ENCODE results near the gene STX5.
"Not testable (repeated sequence)": the region's sequence is repeated elsewhere in the genome, so short reads cannot be mapped to it uniquely, and the experiment has no call there.

STX5 gene

GRCh38 chr11:62841361-62842170 is 9.7 kb upstream of the STX5 start:
- peak overlapping the region; percentile 92 for H3K4me3 ChIP-seq (ENCODE audit: low read depth, low read length)
- H3K4me1 ChIP-seq (ENCODE audit: control insufficient read depth, insufficient read depth, low read length) = peaks cover 8% of the 10 kb centered on the region
- no peaks in the 10 kb centered on the region for H3K9me3 ChIP-seq (ENCODE audit: control insufficient read depth, insufficient read depth, low read length)
- peak overlapping the region; percentile 91 for H3K9ac ChIP-seq (ENCODE audit: low read depth, low read length)
- peak overlapping the region; percentile 98 for H3K27ac ChIP-seq (ENCODE audit: low read depth, low read length)
- no peaks in the 10 kb centered on the region for H3K27me3 ChIP-seq (ENCODE audit: control insufficient read depth, insufficient read depth, low read length)
- peaks cover 13% of the 10 kb centered on the region for H3K36me3 ChIP-seq (ENCODE audit: control insufficient read depth, insufficient read depth, low read length)

- Histone ChIP-seq H3K4me3 (ENCODE audit: low read depth, low read length) (peak overlapping the region; percentile 92), H3K27ac (ENCODE audit: low read depth, low read length) (peak overlapping the region; percentile 97)
Observed at GRCh38 chr11:62840721-62841360, 9.0 kb upstream of the STX5 start.

DNA sequence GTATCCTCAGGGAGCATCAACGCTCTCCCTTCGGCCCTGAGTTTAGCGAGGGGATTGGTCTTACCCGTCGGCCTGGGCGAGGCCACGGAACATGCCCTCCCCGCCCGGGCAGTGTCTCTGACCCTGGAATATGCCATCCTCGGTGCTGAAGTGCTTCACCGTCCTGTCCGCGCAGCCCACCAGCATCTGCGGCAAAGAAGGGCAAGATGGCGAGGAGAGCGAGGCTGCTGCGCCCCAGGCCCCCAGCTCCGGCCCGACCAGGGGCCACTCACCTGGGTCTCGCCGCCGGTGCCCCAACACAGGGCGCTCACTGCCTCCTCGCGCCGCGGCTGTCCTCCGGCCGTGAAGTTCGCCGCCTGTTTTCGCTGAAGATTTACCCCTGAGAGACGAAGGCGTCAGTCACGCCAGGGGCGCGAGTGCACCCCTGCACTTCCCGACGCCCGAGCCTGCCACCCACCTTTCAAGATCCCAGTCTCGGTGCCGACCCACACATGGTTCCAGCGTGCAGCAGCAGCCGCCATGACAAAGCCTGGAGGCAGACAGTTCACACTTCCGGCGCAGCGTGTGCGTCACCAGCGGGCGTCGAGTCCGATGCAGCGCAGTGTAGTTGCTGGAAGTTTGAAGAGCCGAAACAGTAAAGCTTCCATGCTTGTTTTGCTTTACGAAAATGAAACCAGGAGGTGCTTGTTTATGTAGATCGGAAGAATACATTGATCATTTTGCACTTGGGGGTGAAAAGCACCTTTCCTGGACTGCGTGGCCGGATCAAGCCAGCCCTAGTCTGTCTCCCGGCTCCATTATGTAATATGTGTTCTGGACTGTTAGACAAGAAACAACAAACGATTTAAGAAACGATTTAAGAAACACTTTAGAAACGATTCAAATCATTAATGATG is 7.4 kb upstream of the STX5 start, which contains the start of gene WDR74:
Gene WDR74, minus strand, starts transcription at position 541 of the 896 bp plus-strand sequence. Its CDS starts 20 bp downstream, at position 521.
- Histone ChIP-seq H3K9me3 (ENCODE audit: control insufficient read depth, insufficient read depth, low read length) (no peaks in the 10 kb centered on the region), H3K4me1 (ENCODE audit: control insufficient read depth, insufficient read depth, low read length) (peaks cover 8% of the 10 kb centered on the region), H3K9ac (ENCODE audit: low read depth, low read length) (peak within 1 kb of the TSS; percentile 91), H3K4me3 (ENCODE audit: low read depth, low read length) (peak within 1 kb of the TSS; percentile 92), H3K36me3 (ENCODE audit: control insufficient read depth, insufficient read depth, low read length) (peaks cover 35% of the 10 kb centered on the region), H3K27ac (ENCODE audit: low read depth, low read length) (peak within 1 kb of the TSS; percentile 97), H3K27me3 (ENCODE audit: control insufficient read depth, insufficient read depth, low read length) (no peaks in the 10 kb centered on the region)

More at GRCh38 chr11:62840721-62841360, 9.0 kb upstream of the STX5 start:
- not testable (repeated sequence) for H3K9me3 ChIP-seq (ENCODE audit: control insufficient read depth, insufficient read depth, low read length); H3K4me1 ChIP-seq (ENCODE audit: control insufficient read depth, insufficient read depth, low read length); H3K27me3 ChIP-seq (ENCODE audit: control insufficient read depth, insufficient read depth, low read length)
- H3K9ac ChIP-seq (ENCODE audit: low read depth, low read length) = peak overlapping the region; percentile 82
- H3K36me3 ChIP-seq (ENCODE audit: control insufficient read depth, insufficient read depth, low read length) = peaks cover 20% of the 10 kb centered on the region

GRCh38 chr11:62835336-62835735 is 3.5 kb upstream of the STX5 start:
- H3K9me3 ChIP-seq (ENCODE audit: control insufficient read depth, insufficient read depth, low read length) = no peaks in the 10 kb centered on the region
- peaks cover 50% of the 10 kb centered on the region for H3K36me3 ChIP-seq (ENCODE audit: control insufficient read depth, insufficient read depth, low read length)
- H3K27me3 ChIP-seq (ENCODE audit: control insufficient read depth, insufficient read depth, low read length) = no peaks in the 10 kb centered on the region
- H3K9ac ChIP-seq (ENCODE audit: low read depth, low read length) = no peak overlapping the region
- H3K27ac ChIP-seq (ENCODE audit: low read depth, low read length) = no peak overlapping the region
- H3K4me3 ChIP-seq (ENCODE audit: low read depth, low read length) = no peak overlapping the region
- H3K4me1 ChIP-seq (ENCODE audit: control insufficient read depth, insufficient read depth, low read length) = peaks cover 3% of the 10 kb centered on the region; the same call in 1 of the 2 replicates

DNA sequence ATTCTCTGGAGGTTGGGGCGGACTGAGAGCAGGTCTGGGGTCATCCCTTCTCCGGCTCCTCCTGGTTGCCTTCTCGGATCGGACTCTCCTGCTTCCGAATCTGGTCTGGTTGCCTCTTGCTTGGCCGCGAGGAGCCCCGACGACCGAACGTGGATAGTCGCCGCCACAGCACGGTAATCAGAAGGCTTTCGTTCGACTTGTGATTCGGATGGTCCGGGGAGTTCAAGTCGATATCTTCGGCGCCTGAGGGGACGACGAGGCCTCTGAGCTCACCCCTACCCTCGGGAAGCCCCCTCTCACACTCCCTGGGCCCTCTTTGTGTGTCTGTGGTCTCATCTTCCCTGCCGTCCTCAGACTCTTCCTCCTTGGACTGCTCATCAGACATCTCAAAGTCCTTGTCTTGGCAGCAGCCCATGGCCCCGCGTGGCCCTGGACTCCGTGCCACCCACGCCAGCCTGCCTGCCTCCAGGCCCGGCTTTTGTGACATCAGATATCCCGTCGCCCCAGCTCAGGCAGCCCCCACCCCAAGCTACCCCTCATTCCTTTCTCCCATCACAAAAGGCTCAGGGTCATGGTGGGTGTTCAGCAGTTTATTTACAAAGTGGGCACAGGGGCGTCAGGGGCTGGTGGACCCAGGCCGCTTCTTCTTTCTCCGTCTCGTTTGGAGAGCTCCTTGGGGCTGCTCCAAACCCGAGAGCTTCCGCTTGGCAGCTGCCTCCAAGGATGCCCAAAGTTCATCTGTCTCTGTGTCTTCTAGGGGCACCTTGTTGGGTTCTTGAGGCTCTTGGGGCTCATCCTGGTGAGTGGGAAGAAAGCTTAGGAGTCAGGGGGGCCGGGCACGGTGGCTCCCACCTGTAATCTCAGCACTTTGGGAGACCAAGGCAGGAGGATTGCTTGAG is 734 bp upstream of the STX5 start, which contains the start of gene TEX54:
Gene TEX54, minus strand, starts transcription at position 506 of the 899 bp plus-strand sequence.
- H3K27ac ChIP-seq (ENCODE audit: low read depth, low read length) = peak within 1 kb of the TSS; percentile 94
- H3K27me3 ChIP-seq (ENCODE audit: control insufficient read depth, insufficient read depth, low read length) = no peaks in the 10 kb centered on the region
- H3K36me3 ChIP-seq (ENCODE audit: control insufficient read depth, insufficient read depth, low read length) = peaks cover 59% of the 10 kb centered on the region
- H3K4me1 ChIP-seq (ENCODE audit: control insufficient read depth, insufficient read depth, low read length) = peaks cover 3% of the 10 kb centered on the region; the same call in 1 of the 2 replicates
- peak within 1 kb of the TSS; percentile 87 for H3K4me3 ChIP-seq (ENCODE audit: low read depth, low read length)
- peak within 1 kb of the TSS; percentile 92 for H3K9ac ChIP-seq (ENCODE audit: low read depth, low read length)
- no peaks in the 10 kb centered on the region for H3K9me3 ChIP-seq (ENCODE audit: control insufficient read depth, insufficient read depth, low read length)

- peaks cover 3% of the 10 kb centered on the region; the same call in 1 of the 2 replicates for H3K4me1 ChIP-seq (ENCODE audit: control insufficient read depth, insufficient read depth, low read length)
- no peaks in the 10 kb centered on the region for H3K27me3 ChIP-seq (ENCODE audit: control insufficient read depth, insufficient read depth, low read length)
- peak overlapping the region; percentile 87 for H3K4me3 ChIP-seq (ENCODE audit: low read depth, low read length)
- peaks cover 57% of the 10 kb centered on the region for H3K36me3 ChIP-seq (ENCODE audit: control insufficient read depth, insufficient read depth, low read length)
- peak overlapping the region; percentile 56; the same call in 1 of the 2 replicates for H3K9ac ChIP-seq (ENCODE audit: low read depth, low read length)
- H3K27ac ChIP-seq (ENCODE audit: low read depth, low read length) = peak overlapping the region; percentile 94
- H3K9me3 ChIP-seq (ENCODE audit: control insufficient read depth, insufficient read depth, low read length) = no peaks in the 10 kb centered on the region
Observed at GRCh38 chr11:62830904-62831519, 839 bp downstream of the STX5 start.

DNA sequence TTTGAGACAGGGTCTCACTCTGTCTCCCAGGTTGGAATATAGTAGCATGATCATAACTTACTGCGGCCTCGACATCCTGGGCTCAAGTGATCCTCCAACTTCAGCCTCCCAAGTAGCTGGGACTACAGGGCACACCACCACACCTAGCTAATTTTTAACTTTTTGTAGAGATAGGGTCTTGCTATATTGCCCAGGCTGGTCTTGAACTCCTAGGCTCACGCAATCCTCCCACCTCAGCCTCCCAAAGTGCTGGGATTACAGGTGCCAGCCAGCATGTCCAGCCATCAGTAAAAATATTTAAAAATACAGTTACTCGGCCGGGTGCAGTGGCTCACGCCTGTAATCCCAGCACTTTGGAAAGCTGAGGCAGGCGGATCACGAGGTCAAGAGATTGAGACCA is 3.7 kb downstream of the STX5 start:
- not testable (repeated sequence) for H3K9me3 ChIP-seq (ENCODE audit: control insufficient read depth, insufficient read depth, low read length); H3K27me3 ChIP-seq (ENCODE audit: control insufficient read depth, insufficient read depth, low read length)
- H3K36me3 ChIP-seq (ENCODE audit: control insufficient read depth, insufficient read depth, low read length) = peaks cover 57% of the 10 kb centered on the region

DNA sequence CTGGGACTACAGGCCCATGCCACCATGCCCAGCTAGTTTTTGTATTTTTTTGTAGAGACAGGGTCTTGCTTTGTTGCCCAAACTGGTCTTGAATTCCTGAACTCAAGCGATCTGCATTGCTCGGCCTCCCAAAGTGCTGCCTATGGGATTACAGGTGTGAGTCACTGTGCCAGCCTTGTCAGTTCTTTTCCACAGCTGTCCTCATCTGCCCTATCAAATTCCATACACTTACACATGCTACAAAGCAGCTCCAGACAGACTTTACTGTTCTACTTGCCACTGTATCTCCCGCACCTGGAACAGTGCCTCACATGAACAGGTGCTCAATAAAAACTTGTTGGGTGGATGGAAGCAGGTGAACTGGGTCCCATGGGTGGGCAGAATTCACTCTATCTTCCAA is 8.2 kb downstream of the STX5 start:
- Histone ChIP-seq H3K36me3 (ENCODE audit: control insufficient read depth, insufficient read depth, low read length) (peaks cover 75% of the 10 kb centered on the region), H3K27ac (ENCODE audit: low read depth, low read length) (no peak overlapping the region), H3K27me3 (ENCODE audit: control insufficient read depth, insufficient read depth, low read length) (no peaks in the 10 kb centered on the region), H3K4me3 (ENCODE audit: low read depth, low read length) (no peak overlapping the region), H3K9me3 (ENCODE audit: control insufficient read depth, insufficient read depth, low read length) (no peaks in the 10 kb centered on the region), H3K9ac (ENCODE audit: low read depth, low read length) (no peak overlapping the region), H3K4me1 (ENCODE audit: control insufficient read depth, insufficient read depth, low read length) (no peaks in the 10 kb centered on the region)

More for the DNA sequence above, 3.7 kb downstream of the STX5 start:
- not testable (repeated sequence) for H3K9ac ChIP-seq (ENCODE audit: low read depth, low read length); H3K4me3 ChIP-seq (ENCODE audit: low read depth, low read length); H3K27ac ChIP-seq (ENCODE audit: low read depth, low read length); H3K4me1 ChIP-seq (ENCODE audit: control insufficient read depth, insufficient read depth, low read length)

DNA sequence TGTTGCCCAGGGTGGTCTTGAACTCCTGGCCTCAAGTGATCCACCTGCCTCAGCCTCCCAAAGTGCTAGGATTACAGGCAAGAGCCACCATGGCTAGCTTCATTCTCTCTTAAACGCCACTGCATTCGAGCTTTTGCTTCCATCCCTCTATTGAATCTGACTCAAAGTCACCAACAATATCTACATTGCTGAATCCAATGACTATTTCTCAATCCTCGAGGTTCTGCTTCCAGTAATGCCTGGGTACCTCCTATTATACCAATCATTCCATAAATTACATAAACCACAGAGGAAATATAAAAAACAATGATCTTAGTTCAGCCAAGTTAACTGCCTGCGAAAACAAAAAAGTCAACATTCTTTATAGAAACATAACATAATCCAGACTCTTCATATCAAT is 14.7 kb downstream of the STX5 start:
- Histone ChIP-seq H3K27me3 (ENCODE audit: control insufficient read depth, insufficient read depth, low read length) (no peaks in the 10 kb centered on the region), H3K9ac (ENCODE audit: low read depth, low read length) (no peak overlapping the region), H3K4me3 (ENCODE audit: low read depth, low read length) (no peak overlapping the region), H3K4me1 (ENCODE audit: control insufficient read depth, insufficient read depth, low read length) (no peaks in the 10 kb centered on the region), H3K27ac (ENCODE audit: low read depth, low read length) (no peak overlapping the region), H3K9me3 (ENCODE audit: control insufficient read depth, insufficient read depth, low read length) (no peaks in the 10 kb centered on the region), H3K36me3 (ENCODE audit: control insufficient read depth, insufficient read depth, low read length) (peaks cover 35% of the 10 kb centered on the region)

All from HUES48 (cell line).